ENCODE measurements around the gene EIF2D. TPM values are rescaled to one million over a fixed set of nuclear protein-coding genes. Genes with fewer than 3 reads are reported as not detected.

The EIF2D gene
- total and polyA plus RNA-seq, 2 of the 13 experiments (the other 11 are each of a cell fraction or from before 2014, with no cell fraction given) = 45.1 to 64.9 TPM

- Histone ChIP-seq H3K4me2 (ENCODE audit: low read depth, low read length) (no peak overlapping the region), H3K79me2 (ENCODE audit: insufficient read depth, low read length) (peaks cover 12% of the 10 kb centered on the region), H3K36me3 (replicated peaks in 1 of 2; ENCODE audit: control insufficient read depth in 1 of 2, insufficient read depth in 2 of 2, low read length in 2 of 2) (peaks cover 15 to 58% of the 10 kb centered on the region in 2 experiments), H3K9ac (ENCODE audit: insufficient read depth, low read depth, low read length) (no peak overlapping the region), H3K27ac (ENCODE audit: extremely low read length, insufficient read depth, low read length) (no peak overlapping the region), H3K4me1 (ENCODE audit: insufficient read depth, low read length) (peaks cover 10% of the 10 kb centered on the region), H3K9me3 (ENCODE audit: low read length) (no peaks in the 10 kb centered on the region), H3K27me3 (ENCODE audit: control insufficient read depth in 1 of 2, insufficient read depth in 2 of 2, low read length in 2 of 2) (no peaks in the 10 kb centered on the region), H4K20me1 (ENCODE audit: insufficient read depth, low read length) (no peaks in the 10 kb centered on the region), H2AFZ (ENCODE audit: low read length) (no peak overlapping the region), H3K4me3 (replicated peaks in 1 of 3; ENCODE audit: insufficient read depth in 1 of 3, low read depth in 2 of 3, low read length in 3 of 3) (no peak overlapping the region)
- intact Hi-C loops (cut with micrococcal nuclease; ENCODE audit: unreplicated experiment) (loop anchor here (1.0 kb wide), 1 partner anchor 27 kb away; no protein-coding TSS in a partner anchor), in situ Hi-C loops (cut with HindIII; ENCODE audit: extremely low pct_ligation_motif_present, low pct_unique_long_range_greater_than_20kb) (no loop called here)
- DNase-seq (ENCODE audit: low spot score) = peak; percentile 56
- ChIA-PET POLR2A (no interaction called here), CTCF (ENCODE audit: low intra/inter-chr PET ratio, low total read pairs) (interaction anchor here (0.8 to 2.7 kb wide), 2 partner anchors 15 to 57 kb away, joined by 3 to 27 read pairs; no protein-coding TSS in a partner anchor)
- no TSS peak for BruUV-seq (replicated peaks)
- ATAC-seq = peak; percentile 89
- FAIRE-seq = peak; percentile 72
- 43% methylated on average over 3 of the region's 3 CpGs for WGBS (ENCODE audit: low lambda C conversion rate)
- TF ChIP-seq LCORL (IDR thresholded peaks at IDR 0.05) (no peak), LCORL (CRISPR knock-in tag; IDR thresholded peaks at IDR 0.05) (no peak), AKAP8 (CRISPR knock-in tag; IDR thresholded peaks at IDR 0.05) (no peak), ZSCAN21 (CRISPR knock-in tag; IDR thresholded peaks at IDR 0.05; ENCODE audit: borderline replicate concordance) (no peak), ZNF207 (IDR thresholded peaks at IDR 0.05; ENCODE audit: borderline replicate concordance) (no peak), STAG1 (CRISPR knock-in tag; IDR thresholded peaks at IDR 0.05) (peak; percentile 20; the same call in 1 of the 2 replicates), THAP9 (CRISPR knock-in tag; IDR thresholded peaks at IDR 0.05; ENCODE audit: borderline replicate concordance) (no peak), THRA (CRISPR knock-in tag; IDR thresholded peaks at IDR 0.05; ENCODE audit: borderline replicate concordance) (no peak), KLF12 (CRISPR knock-in tag; IDR thresholded peaks at IDR 0.05; ENCODE audit: borderline replicate concordance) (no peak), NAIF1 (CRISPR knock-in tag; IDR thresholded peaks at IDR 0.05; ENCODE audit: borderline replicate concordance) (no peak), CTCF (CRISPR knock-in tag; IDR thresholded peaks at IDR 0.05) (peak; percentile 23; the same call in 1 of the 2 replicates), ZNF44 (CRISPR knock-in tag; IDR thresholded peaks at IDR 0.05) (no peak), ZFP36 (IDR thresholded peaks at IDR 0.05; ENCODE audit: borderline replicate concordance, low read depth, low read length, partially characterized antibody) (no peak), ZNF292 (CRISPR knock-in tag; IDR thresholded peaks at IDR 0.05; ENCODE audit: borderline replicate concordance, low read depth) (no peak), ZNF160 (CRISPR knock-in tag; IDR thresholded peaks at IDR 0.05) (no peak)
- TF ChIP-seq, protein P1, sequence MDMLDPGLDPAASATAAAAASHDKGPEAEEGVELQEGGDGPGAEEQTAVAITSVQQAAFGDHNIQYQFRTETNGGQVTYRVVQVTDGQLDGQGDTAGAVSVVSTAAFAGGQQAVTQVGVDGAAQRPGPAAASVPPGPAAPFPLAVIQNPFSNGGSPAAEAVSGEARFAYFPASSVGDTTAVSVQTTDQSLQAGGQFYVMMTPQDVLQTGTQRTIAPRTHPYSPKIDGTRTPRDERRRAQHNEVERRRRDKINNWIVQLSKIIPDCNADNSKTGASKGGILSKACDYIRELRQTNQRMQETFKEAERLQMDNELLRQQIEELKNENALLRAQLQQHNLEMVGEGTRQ (IDR thresholded peaks at IDR 0.05; ENCODE audit: low read depth, low read length) = no peak
- TF ChIP-seq, protein P1 (CRISPR knock-in tag; IDR thresholded peaks at IDR 0.05; ENCODE audit: borderline replicate concordance) = no peak
Measured at GRCh38 chr1:206606867-206607266, 5.4 kb downstream of the EIF2D start.
